ENCODE measurements around the gene NOD1.

NOD1 gene

GRCh38 chr7:30470163-30470770 is 8.3 kb downstream of the NOD1 start:
- DNase-seq = no peak

- DNase-seq = no peak
Observed at GRCh38 chr7:30469303-30469702, 9.3 kb downstream of the NOD1 start.

GRCh38 chr7:30468791-30469190 is 9.8 kb downstream of the NOD1 start:
- DNase-seq = no peak

- no peak for DNase-seq
Observed at GRCh38 chr7:30468041-30468440, 10.5 kb downstream of the NOD1 start.

GRCh38 chr7:30467271-30467670 is 11.3 kb downstream of the NOD1 start:
- no peak for DNase-seq

- no peak for DNase-seq
Observed at GRCh38 chr7:30466266-30466665, 12.3 kb downstream of the NOD1 start.

GRCh38 chr7:30465811-30466180 is 12.8 kb downstream of the NOD1 start:
- DNase-seq = no peak

GRCh38 chr7:30465046-30465810 is 13.4 kb downstream of the NOD1 start:
- DNase-seq = no peak

- no peak for DNase-seq
Observed at GRCh38 chr7:30464231-30464671, 14.3 kb downstream of the NOD1 start.

GRCh38 chr7:30463405-30464145 is 15.0 kb downstream of the NOD1 start:
- no peak for DNase-seq

- no peak for DNase-seq
Observed at GRCh38 chr7:30462179-30462578, 16.4 kb downstream of the NOD1 start.

GRCh38 chr7:30460246-30460633 is 18.3 kb downstream of the NOD1 start:
- DNase-seq = no peak

- no peak for DNase-seq
Observed at GRCh38 chr7:30459591-30460245, 18.9 kb downstream of the NOD1 start.

- DNase-seq = no peak
Observed at GRCh38 chr7:30458311-30458710, 20.3 kb downstream of the NOD1 start.

GRCh38 chr7:30453921-30454320 is 24.7 kb downstream of the NOD1 start:
- DNase-seq = no peak

- no peak for DNase-seq
Observed at GRCh38 chr7:30453016-30453415, 25.6 kb downstream of the NOD1 start.

GRCh38 chr7:30452280-30452930 is 26.2 kb downstream of the NOD1 start:
- no peak for DNase-seq

GRCh38 chr7:30451539-30452279 is 26.9 kb downstream of the NOD1 start:
- no peak for DNase-seq

GRCh38 chr7:30450983-30451497 is 27.5 kb downstream of the NOD1 start:
- no peak for DNase-seq

GRCh38 chr7:30450240-30450982 is 28.2 kb downstream of the NOD1 start:
- no peak for DNase-seq
